ENCODE measurements around the gene GALNT13.

The GALNT13 gene

DNA sequence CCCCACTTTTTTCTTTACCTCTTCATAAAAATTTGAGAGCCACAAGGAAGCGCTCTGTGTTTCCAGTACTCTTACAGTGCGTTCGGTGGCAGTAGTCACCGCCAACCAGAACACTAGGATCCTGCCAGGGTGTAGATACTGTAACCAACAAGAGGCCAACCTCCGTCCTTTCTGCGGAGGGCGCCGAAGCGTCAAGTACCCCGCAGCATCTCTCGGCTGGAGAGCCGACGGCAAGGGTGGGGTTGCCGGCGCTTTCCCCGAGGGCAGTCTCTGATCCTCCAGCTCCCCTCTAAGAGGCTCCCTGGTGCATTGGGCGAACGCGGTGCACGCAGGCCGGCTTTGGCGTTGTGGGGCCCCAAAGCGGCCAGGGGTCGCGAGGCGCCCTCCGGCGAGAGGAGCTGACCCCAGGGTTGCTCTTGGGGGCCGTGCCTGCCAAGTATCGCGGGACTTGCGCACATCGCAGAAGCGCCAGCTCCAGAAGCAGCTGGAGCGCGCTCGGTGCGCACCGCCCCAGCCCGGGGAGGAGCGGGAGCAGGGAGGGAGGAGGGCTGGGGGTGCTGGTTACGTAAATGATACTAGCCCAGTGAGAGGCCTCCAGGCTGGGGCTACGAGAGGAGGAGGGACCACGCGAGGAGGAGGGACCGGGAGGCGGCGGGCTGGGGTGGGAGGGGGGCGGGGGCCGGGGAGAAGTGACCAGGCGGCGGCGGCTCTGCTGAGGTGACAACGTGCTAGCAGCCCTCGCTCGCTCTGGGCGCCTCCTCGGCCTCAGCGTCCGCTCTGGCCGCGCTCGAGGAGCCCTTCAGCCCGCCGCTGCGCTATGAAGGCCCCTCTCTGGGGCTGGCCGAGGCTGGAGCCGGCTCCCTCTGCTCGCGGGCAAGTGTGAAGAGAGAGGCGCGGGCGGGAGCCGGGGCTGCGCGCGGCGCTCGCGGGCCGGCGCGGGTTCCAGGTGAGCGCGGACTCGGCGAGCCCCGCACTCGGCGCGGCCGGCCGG is at the start of gene GALNT13:
TSS of gene GALNT13 (plus strand) at position 692 of the 991 bp plus-strand sequence.
- DNase-seq = peak; percentile 95

DNA sequence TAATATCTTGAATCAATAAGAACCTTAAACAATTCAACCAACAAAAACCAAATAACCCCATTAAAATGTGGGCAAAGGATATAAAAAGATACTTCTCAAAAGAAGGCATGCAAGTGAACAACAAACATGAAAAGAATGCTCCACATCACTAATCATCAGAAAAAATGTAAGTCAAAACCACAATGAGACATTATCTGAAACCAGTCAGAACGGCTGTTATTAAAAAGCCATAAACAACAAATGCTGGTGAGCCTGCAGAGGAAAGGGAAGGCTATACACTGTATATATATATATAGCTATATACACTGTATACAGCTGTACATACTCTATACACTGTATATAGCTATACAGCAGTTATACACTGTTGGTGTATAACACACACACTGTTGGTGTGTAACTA is 47.8 kb upstream of the GALNT13 start:
- no peak for DNase-seq

DNA sequence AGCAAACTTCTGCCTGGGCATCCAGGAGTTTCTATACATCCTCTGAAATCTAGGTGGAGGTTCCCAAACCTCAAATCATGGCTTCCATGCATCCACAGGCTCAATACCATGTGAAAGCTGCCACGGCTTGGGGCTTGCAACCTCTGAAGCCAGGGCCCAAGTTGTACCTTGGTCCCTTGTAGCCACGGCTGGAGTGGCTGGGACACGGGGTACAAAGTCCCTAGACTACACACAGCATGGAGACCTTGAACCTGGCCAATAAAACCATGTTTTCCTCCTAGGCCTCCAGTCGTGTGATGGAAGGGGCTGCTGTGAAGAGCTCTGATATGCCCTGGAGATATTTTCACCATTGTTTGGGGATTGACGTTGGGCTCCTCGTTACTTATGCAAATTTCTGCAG is 43.4 kb upstream of the GALNT13 start:
- DNase-seq = no peak

DNA sequence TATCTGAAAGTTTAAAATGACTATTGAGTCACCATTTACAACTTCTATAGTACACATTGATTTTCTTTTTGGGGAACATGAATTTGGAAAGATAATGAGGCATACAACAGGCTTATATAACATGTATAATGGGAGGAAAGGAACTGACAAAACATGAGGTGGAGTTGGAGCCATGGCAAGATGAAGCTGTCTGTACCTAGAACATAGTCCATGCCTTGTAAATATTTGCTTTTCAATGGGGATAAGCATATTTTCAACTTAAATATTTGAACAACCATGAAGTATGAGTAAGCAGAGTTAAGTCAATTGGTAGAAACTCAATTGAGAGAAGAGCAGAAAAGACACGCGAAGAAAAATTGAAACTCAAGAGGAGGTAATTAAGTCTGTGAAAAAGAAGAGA is 37.1 kb upstream of the GALNT13 start:
- DNase-seq = no peak

DNA sequence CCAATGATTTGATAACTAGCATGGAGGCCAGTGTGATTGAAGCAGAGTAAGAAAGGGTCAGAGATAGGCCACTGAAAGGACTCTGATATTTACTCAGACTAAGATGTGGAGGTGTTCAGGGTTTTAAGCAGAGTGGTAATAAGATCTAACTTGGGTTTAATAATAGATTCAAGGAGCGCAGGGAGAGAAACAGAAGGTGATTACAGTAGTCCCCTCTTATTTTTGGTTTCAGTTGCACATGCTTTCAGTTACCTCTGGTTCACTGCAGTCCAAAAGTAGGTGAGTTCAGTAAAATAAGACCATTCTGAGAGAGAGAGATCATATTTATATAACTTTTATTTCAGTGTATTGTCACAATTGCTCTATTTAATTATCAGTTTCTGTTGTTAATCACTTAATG is 13.5 kb upstream of the GALNT13 start:
- no peak for DNase-seq

DNA sequence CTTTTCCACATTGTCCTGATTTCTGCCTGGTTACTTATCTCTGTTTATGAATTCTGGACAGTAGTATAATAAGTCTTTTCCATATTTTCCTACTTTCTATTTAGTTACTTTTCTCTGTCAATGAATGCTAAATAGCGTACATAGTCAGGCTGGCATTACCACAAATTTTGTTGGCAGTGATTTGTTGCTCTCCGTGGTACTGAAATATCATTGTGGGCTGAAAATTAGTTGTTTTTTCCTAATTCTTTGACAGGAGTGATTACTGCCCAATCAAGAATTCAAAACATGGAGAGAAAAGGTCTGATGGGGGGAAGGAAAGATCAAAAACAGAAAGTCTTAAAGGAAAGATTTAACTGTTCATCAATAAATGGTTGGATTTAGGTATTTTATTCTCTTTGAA is 7.7 kb upstream of the GALNT13 start:
- no peak for DNase-seq

DNA sequence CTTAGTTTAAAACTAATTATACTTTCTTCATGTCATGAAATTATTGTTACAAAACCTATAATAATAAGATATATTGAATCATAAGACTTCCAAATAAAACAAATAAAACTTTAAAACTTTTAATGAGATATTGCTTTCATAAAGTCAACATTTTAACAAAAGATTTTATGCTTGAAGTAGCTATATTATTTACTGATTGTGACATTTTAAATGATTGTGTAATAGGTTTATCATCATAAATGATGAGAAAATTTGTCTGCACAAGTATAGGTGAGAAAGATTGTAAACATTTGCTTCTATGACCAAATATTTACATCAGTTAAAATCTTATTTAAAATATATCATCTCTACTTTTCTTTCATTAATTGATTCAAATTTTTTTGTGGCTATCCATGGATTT is 5.1 kb upstream of the GALNT13 start:
- no peak for DNase-seq

DNA sequence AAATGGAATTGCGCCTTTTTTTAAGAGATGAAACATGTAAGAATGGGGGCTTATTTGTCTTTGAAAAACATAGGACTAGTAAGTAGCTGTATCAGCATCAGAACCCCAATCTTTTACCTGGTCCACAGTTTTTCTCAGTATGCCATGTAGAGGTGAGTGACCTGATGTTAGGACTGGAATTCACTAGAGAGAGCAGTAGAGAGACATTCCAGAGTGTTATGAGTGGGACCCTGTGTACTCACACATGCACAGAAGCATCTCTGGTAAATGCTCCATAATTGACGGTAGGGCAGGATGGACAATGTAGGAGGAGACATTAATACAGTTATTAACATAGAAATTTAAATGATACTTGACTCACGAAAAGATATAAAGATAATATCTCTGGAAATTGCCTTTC is 1.4 kb upstream of the GALNT13 start:
- DNase-seq = peak; percentile 33

DNA sequence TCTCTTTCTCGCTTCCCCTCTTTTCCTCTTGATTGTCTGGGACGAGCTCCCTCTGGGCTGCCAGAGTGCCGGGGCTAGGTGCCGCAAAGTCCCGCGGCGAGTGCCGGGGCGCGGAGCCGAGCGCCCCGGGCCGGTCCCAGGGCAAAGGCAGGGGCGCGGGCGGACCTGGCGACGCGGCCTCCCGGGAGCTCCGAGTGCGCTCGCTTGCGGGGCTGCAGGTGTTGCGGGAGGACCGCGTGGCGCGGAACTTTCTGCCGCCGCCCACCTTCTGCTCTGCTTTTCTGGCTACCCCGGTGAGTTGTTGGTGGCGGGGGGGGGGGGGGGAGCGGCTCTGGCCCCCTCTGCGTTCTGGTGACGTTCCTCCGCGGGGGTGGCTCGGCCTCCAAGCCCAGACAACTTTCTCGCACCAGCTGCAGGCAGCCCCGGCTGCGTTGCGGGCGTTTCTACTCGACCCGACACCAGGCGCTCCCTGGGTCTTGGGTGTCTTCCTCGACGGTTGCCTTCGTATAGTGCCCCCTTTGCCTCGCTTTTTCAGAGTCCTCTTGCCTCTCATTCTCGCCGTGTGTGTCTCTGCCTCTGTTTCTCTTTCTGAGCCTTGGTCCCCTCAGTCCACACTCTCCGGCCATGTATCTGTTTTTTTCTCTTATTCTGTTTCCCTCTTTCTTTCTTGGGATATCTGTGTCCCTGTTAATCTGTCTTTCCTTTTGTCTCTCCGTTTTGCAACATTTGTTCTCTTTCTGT is 759 bp downstream of the GALNT13 start:
- peak; percentile 53 for DNase-seq

DNA sequence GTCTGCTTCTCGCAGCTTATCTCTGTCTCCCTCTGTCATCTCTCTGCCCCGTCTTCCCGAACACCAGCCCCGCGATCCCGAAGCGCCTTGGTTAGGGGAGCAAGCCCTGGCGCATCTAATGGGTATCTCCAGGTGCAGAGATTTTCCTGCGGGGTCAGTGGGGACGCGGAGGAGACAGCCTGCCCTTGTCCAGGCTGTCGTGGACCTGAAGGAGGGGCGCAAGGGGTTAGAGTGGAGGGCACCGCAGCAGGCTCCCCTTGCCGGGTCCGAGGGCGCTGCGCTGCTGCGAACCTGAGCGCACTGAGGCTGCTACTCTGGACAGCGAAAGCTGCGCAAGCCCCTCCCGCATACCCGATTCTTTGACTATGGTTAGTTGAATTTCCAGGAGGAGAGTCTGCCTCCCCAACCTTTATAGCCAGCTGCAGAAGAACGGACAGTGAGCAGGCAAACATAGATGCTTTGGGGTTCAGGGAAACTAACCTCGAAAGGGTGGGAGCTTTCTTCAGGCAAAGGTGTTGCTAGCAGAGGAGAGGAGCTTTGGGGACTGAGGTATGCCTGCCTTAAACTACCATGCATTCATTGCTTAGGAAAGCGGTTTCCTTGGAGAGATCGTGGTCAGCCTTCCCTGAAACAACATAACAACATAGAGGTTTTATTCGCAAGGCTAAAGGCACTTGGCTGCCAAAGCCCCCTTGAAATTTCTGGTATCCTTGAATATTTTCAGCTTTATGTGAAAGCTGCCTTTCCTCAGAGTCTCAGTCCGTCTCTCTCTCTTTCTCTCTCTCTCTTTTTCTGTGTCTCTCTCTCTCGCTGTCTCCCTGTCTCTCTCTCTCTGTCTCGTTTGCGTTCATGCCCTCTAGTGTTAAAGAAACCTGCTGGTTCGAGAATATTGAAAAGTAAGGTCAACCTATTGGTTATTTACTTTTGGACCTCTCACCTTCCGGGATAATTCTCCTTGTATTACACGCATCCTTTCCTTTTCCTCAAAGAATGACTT is 1.6 kb downstream of the GALNT13 start:
- peak; percentile 37 for DNase-seq

DNA sequence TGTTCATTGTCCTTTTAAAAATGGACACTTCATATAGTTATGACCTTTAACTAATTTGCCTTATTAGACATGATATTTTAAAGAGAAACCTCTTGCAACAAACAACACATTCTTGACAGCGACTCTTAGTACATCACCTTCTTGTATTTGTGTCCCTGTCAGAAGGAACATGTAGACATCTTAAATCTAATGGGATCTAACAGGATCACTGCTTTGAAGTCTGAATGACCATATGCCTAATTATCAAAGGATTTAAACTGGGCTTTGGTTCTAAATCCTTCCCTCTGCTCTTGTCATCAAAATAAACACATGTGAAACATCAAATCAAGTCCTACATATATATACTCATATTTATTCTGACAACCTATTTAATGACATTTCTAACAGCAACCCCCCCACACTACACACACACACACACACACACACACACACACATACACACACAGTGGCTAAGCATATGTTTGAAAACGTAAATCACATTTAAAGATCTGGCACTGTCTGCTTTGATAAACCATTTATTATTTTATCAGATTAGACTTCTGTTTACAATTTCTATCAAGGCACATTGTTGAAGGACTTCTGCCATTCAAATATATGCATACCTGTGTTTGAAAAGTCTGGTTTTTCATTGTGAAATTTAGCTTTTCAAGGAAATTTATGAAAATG is 4.2 kb downstream of the GALNT13 start:
- DNase-seq = no peak

DNA sequence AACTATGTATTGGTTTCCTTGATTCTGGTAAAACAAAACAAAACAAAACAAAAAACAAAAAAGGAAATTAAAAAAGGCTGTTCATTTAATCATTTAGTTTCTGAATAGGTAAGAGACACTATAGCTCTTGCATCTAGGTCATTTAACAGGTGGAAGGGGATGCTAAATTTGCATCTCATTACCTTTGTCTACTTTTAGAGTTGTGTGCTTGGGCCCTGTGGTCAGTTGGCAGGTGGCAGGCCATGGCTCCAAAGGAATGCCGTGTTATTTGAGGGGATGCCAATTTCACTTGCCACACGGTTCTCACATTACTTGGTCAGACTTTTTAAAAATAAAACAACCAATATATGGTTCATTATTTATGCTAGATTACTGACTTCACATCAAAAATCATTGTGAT is 9.2 kb downstream of the GALNT13 start:
- DNase-seq = no peak

DNA sequence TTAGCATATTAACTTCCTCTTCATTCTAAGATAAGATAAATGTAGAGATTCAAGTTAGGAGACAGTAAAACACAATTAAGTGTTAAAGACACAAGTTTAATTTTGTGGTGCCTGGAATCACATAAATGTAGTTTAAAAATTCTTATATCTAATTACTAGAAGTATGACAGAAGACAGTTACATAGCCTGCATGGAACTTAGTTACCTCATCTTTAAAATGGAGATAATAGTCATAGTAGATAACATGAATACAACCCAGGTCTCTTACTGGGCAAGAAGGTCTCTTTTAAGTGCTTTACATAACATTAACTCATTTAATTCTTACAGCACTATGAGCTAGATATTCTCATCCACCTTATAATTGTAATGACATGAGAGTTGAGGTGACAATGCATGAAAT is 15.1 kb downstream of the GALNT13 start:
- DNase-seq = no peak

DNA sequence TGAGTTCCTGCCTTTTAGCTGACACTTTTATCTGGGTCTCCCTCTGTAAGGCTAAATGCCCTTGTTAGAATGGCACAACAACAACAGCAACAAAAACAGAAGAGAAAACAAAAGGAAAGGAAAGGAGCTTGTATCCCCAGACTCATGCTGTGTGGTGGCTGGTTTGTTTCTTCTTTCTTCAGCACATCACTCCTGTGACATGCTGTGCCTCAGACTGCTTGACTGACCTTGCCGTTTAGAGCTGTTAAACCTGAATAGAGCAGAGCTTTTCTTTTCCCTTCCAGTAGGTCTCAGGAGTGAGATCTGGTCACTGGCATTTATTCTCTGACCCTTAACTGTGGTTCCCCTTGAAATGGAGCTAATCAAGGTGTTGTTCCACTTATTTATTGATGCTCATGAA is 18.9 kb downstream of the GALNT13 start:
- no peak for DNase-seq

DNA sequence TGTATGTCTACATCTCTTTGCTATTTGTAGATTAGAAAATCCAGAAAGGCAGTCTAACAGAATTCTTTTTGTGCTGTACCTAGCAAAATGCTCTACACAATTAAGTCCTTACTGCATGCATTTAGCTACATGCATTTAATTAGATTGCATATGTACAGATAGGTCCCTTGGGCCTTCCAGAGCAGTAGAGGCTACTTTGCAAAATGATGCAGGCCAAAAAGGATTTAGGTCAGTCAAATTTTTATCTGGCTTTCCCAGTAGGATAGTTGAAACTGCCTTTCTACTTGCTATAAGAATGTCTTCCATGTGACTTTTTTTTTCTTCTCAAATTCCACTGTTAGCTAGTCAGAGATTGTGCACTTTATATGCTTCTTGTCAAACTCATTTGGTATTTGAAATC is 19.3 kb downstream of the GALNT13 start:
- no peak for DNase-seq

DNA sequence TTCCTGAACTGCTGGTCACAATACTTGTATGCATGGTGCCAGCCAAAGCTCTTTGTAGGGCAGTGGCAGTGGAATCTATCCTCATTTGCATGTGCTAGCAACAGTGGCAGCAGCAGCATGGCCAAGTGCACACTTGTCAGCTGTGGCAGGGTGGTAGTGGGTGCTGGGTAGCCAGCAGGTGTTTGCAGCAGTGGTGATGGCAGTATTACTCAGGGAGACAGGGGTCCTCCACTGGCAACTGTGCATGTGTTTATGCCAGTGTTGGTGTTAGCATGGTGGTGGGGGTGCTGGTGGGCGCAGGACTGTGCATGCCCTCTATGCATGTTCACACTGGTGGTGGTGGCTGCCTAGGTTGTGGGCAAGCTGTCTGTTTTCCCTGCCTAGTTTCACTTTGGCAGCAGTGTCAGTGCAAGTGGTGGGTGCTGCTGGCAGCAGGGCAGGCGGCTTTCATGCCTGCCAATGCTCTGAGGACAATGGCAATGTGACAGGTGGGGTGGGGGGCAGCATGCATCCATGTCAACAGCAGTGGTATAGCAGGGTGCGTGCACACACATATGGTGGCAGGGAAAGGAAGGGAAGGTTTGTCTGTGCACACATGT is 41.2 kb downstream of the GALNT13 start:
- no peak for DNase-seq

DNA sequence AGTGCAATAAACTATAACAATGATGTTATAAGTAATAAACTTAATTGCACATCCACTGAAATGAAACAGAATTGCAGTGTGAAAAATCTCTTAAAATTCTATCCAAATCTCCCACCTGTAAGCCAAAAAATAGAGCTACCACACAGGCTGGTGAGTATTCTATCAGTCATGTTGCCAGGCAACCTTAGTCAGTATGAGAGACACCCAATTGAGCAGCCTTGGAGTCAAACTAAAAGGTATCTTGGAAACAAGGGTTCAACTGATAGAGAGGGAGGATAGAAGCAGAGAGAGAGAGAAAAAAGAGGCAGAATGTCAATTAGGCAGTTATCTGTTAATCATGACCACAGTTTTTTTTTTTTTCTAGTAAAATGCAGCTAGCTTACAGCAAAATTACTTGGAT is 45.8 kb downstream of the GALNT13 start:
- DNase-seq = no peak

DNA sequence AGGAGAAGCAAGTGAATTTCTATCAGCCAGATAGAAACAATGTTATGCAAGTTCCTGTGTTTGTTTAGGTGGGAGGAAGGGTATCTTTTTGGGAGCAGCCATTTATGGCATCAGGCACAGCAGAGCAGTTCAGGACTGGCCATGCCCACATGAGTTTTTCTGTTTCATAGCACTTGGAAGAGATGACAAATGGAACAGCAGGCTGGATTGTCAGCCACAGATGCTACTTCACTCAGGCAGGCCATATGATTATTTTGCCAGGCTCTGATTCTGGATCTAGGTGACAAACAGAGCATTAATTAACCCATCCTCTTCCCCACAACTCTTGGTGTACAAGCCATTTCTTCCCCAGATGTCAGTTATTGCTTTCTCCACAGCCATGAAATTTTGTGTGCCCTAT is 63.8 kb downstream of the GALNT13 start:
- no peak for DNase-seq

DNA sequence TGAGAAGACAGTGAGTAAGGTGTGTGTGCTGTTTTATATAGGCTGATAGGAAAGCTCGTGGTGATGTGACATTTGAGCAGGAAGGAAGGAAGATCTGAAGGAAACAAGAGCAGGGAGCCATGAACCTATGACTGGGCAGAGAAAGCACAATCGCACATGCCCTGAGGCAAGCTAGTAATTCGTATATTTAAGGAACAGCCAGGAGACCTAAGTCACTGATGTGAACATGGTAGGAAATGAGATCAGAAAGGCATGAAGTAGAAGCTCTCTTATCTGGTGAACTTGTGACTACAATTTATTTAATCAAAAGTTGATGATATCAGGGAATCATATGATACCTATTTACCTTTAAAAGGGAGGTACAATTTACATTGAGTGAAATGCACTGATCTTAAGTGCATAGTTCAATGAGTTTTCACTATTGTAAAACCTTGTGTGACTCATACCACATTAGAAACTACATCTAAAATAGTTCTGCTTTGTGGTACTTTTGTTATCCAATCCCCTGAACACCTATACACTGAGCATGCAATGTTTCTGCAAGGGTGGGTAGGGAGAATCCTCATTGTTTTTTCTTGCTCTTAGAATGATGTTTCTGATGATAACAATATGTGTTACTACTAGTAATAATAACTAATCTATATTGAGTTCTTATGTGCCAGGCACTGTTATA is 67.5 kb downstream of the GALNT13 start:
- no peak for DNase-seq

DNA sequence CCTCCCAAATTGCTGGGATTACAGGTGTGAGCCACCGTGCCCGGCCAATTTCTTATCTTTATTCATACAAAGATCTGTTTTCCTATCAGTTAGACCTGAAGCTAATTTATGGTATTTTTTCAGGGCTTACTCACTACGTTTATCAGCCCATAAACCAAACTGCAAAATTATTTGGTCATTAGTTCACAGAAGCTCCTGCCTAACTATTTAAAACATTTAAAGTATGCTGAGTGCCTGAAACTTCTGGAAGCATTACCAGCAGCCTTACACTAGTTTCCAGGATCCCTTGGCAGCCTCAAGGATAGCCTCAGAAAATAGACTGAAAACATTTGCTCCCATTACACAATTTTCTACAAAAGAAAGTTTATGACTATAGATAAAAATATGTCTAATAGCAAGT is 68.8 kb downstream of the GALNT13 start:
- DNase-seq = no peak

DNA sequence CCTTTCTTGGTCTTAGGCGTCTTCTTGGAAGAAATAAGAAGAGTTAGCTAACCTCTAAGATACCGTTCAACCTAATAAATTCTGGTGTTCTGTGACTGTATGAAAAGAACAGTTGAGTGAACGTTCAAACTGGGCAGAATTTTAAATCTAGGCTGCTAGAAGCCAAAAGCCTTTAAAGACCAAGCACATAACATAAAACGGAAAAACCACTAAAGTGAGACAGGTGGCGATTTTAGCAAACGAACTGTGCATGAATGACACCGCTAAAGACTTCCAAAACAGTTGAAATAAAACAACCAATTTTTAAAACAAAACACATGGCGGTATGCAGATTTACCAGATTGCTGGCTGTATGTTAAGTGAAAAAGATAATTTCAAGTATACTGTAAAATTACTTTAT is 73.1 kb downstream of the GALNT13 start:
- no peak for DNase-seq
